Measurements from ENCODE around the gene SLC25A28.

The SLC25A28 gene, protein sequence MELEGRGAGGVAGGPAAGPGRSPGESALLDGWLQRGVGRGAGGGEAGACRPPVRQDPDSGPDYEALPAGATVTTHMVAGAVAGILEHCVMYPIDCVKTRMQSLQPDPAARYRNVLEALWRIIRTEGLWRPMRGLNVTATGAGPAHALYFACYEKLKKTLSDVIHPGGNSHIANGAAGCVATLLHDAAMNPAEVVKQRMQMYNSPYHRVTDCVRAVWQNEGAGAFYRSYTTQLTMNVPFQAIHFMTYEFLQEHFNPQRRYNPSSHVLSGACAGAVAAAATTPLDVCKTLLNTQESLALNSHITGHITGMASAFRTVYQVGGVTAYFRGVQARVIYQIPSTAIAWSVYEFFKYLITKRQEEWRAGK

DNA sequence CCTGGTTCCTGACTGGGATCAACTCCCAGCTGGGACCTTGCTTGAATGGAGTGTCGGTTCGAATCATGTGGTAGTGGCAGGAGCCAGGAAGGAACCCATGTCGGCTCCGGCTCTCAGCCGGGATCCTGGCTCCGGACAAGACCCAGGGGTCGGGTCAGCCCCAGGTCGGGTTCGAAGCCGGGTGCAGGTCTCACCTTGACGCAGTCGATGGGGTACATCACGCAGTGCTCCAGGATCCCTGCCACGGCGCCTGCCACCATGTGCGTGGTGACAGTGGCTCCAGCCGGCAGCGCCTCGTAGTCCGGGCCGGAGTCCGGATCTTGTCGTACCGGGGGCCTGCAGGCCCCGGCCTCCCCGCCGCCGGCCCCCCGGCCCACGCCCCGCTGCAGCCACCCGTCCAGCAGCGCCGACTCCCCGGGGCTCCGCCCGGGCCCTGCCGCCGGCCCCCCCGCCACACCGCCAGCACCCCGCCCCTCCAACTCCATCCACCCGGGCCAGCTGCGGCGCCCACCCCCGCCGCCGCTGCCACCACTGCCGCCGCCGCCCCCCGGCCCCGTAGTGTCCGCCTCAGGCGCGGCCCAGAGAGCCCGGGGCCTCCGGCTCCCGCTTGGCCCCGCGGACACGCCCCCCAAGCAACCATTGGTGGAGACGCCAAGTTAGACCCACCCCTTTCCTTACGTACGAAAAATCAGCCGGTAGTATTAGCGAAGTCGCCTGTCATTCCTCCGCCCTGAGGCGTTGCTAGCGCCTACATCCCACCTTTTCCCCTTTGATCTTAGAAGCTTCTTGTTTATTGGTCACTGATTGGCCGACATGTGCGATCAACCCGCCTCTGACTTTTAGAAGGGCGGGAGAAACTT lies at the start of gene SLC25A28:
Gene SLC25A28, minus strand, starts transcription at position 589 of the 860 bp plus-strand sequence. Its CDS starts 104 bp downstream, at position 485.
- in situ Hi-C loops (cut with HindIII; ENCODE audit: low pct_ligation_motif_present, low pct_unique_long_range_greater_than_20kb, low sequenced_read_pairs), result loop anchor here (25.0 kb wide), 1 partner anchor 183 kb away; the partner anchor contains the start of gene GOT1
- DNase-seq, result peak; percentile 100

DNA sequence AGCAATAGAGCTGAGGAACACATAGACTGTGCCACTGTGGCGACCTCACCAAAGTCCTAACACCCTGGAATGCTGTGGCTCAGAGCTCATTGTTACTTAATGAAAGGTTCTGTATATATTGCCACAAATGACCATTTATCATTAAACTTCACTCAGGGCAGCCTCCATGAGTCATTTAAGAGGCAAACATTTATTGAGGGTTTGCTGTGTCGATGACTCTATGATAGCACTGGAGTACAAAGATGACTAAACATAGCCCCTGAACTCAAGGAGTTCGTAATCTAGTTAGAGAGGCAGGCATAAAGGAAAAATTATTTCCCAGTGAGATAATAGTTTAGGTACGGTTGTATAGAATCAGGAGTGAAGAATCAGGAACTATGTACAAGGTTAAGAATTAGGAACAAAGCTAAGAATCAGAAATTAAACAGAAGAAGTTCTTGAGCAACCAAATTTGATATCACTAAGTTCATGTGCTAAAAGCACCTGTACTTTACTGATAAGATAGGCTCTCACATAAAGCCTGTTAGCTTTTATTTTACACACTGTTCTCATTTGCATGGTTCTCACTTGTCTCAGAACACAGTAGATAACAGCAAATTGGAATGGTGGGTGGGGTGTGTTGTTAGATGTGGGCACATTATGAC lies 47.0 kb upstream of the SLC25A28 start:
- in situ Hi-C loops (cut with HindIII; ENCODE audit: low pct_ligation_motif_present, low pct_unique_long_range_greater_than_20kb, low sequenced_read_pairs), result no loop called here
- DNase-seq, result peak; percentile 87

DNA sequence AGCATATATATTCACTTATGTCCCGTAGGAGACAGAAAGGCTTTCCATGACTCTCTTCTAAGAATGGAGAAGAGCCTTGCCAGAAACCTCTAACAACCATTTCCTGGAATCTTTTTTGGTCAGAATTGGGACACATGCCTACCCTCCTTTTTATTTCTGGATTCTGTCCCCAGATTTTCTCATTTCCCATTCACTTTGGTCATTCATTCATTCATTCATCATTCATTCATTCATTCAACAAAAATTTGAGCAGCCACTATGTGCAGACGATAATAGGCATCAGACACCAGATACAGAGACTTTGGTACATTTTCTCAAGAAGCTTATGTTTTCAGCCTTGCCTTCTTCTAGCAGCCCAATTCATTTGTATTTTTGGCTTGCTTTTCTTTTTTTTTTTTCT lies 45.1 kb upstream of the SLC25A28 start:
- in situ Hi-C loops (cut with HindIII; ENCODE audit: low pct_ligation_motif_present, low pct_unique_long_range_greater_than_20kb, low sequenced_read_pairs), result no loop called here
- DNase-seq, result no peak

DNA sequence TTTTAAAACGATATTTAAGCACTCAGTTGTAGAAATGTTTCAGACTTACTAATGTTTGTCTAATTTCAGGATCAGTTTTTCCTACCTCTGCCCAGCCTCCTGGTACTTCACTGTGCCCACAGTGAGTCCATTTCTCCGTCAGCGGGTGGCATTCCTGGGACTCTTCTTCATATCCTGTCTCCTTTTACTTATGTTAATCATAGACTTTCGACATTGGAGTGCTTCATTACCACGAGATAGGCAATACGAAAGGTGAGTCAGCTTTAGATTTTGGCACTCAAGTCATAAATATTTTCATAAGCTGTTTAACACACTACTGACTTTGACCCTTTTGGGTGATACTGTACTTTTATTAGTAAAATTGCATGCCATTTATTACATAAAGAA lies 41.1 kb upstream of the SLC25A28 start:
- in situ Hi-C loops (cut with HindIII; ENCODE audit: low pct_ligation_motif_present, low pct_unique_long_range_greater_than_20kb, low sequenced_read_pairs), result no loop called here
- peak; percentile 92 for DNase-seq

DNA sequence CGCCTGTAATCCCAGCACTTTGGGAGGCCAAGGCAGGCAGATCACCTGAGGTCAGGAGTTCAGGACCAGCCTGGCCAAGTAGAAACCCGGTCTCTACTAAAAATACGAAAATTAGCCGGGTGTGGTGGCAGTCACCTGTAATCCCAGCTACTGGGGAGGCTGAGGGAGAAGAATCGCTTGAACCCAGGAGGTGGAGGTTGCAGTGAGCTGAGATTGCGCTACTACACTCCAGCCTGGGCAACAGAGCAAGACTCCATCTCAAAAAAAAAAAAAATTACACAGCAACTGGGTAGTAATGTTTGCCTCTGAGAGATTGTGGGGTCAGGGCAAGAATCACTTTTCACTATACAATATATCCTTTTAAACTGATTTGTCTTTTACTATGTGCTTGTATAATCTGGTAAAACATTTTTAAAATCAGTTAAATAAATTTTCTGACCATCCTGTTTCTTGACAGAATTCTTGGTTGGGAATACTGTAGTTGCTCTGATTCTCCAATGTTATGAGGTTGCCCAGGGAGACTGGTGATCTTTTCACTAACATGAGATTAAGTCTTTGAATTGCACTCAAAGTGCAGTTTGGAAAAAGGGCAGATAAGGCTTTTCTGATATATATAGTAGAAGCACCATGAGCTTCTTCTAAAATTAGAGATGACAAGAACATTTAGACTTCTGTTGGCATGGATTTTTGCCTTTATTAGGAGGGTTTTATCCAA lies 40.6 kb upstream of the SLC25A28 start:
- DNase-seq, result peak; percentile 25
- in situ Hi-C loops (cut with HindIII; ENCODE audit: low pct_ligation_motif_present, low pct_unique_long_range_greater_than_20kb, low sequenced_read_pairs), result no loop called here

DNA sequence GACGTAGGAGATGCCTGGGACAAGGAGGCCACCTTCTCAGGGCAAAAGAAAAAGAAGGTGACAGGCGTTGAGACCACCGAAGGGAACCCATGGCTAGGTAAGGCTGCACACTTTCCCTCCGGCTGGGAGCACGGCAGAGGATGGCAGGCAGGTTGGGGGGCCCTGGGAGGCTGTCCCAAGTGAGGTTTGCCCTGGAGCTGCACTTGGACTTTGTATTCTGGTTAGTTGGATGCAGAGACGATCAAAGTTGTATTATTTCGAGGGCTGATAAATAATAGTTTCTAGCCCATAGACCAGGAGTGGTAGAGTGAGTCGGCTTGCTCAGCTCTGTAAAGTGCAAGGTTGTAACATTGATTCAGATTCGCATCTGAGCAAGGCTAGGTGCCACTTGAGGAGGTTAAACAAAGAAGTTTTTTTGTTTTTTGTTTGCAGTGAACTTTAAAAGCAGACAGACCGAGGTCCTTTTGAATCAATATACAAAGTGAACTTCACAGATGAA lies 39.7 kb upstream of the SLC25A28 start:
- in situ Hi-C loops (cut with HindIII; ENCODE audit: low pct_ligation_motif_present, low pct_unique_long_range_greater_than_20kb, low sequenced_read_pairs), result no loop called here
- DNase-seq, result peak; percentile 35

DNA sequence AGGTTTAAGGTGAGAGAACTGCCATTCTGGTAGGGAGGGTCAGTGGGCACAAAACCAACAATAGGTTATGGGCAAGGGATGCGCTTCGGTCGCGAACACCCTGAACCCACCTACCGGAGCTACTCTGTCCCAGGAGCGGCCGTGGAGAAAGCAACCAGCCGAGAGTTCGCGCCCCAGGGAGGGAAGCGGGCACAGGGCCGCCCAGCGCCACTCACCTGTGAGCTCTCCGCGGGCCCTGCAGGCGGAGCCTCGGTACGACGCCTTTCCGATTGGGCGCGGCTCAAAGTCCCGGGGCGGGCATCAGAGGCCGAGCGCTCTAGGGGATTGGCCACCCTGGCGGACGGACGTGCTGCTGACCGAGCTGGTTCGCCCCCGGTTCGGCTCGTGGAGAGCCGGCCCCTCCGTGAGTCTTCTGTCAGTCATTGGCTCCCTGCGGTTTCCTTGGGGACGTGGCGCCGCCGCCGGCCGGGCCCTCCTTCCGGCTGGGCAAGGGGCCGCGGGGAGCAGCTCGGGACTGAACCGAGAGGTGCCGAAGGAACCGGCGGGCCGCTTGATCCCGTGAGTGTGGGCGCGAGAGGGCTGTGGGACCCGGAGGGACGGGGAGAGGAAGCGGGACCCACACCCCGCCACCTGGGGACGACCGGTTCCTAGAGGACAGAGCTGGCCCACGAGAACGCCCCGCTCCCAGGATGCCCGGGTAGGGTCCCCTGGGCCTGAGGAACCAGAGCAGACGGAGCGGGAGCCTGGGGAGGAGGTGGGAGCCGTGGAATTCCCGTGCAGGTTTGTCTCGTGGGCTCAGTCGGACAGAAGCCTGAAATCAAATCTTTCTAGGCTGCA lies 39.0 kb upstream of the SLC25A28 start, which contains the start of gene ENTPD7:
Gene ENTPD7, plus strand, starts transcription at position 479 of the 837 bp plus-strand sequence. CDS start 448 bp downstream, outside the sequence.
- DNase-seq, result peak; percentile 98

DNA sequence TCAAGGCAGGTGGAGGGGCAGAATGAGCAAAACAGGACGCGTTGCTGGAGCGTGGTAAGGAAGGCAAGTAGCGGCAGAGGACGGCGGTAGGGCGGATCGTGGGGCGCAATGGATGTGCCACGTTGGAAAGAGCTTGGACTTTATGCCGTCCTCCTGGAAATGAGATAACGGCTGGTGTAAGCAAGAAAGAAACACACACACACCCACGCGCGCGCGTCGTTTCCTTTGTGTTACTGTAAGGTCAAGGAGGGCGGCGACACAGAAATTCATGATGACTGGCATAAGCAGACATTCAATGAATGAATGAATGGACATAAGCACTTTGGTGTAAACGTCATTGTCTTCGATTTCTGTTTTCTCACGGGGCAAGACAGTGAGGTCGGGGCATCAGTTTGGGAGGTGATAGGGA lies 38.4 kb upstream of the SLC25A28 start:
- peak; percentile 35 for DNase-seq
- in situ Hi-C loops (cut with HindIII; ENCODE audit: low pct_ligation_motif_present, low pct_unique_long_range_greater_than_20kb, low sequenced_read_pairs), result no loop called here

More for the DNA sequence above, 39.0 kb upstream of the SLC25A28 start, which contains the start of gene ENTPD7:
- in situ Hi-C loops (cut with HindIII; ENCODE audit: low pct_ligation_motif_present, low pct_unique_long_range_greater_than_20kb, low sequenced_read_pairs), result no loop called here

DNA sequence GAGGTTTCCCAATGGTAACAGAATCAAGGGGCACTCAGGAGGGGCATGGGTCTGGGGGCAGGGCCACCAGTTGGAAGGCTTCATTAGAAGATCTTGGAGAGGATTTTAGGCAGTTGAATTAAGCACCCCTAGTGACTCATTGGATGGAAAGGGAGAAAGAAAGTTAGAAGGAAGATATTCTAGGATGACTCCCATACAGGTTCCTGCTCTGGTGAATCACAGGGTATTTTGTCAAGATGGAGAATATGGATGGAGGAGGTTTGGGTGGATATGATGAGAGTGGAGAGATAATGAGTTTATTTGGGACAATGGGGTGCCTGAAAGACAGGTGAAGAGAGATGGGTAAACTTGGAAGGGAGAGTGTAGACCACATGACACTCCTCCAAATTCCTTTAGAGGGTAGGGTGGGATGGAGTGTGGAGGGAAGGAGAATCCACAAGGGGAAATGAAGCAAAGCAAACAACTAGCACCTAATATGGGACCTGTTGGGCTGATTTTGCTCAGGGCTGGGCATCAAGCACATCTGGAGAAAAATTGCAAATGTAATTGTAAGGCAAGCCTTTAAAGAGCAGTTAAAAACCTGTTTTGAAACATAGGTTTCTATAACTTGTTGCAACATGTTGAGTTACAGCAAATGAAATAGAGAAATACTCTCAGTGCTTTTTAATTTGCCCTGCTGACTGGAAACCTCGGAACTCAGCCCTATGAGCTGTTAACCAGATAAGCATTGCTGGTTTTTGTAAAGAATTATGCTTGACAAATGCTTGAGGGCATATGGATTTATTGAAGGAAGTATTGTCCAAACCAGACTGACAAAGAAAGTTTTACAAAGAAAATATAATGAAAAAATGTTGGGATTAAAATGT lies 36.2 kb upstream of the SLC25A28 start:
- in situ Hi-C loops (cut with HindIII; ENCODE audit: low pct_ligation_motif_present, low pct_unique_long_range_greater_than_20kb, low sequenced_read_pairs), result no loop called here

DNA sequence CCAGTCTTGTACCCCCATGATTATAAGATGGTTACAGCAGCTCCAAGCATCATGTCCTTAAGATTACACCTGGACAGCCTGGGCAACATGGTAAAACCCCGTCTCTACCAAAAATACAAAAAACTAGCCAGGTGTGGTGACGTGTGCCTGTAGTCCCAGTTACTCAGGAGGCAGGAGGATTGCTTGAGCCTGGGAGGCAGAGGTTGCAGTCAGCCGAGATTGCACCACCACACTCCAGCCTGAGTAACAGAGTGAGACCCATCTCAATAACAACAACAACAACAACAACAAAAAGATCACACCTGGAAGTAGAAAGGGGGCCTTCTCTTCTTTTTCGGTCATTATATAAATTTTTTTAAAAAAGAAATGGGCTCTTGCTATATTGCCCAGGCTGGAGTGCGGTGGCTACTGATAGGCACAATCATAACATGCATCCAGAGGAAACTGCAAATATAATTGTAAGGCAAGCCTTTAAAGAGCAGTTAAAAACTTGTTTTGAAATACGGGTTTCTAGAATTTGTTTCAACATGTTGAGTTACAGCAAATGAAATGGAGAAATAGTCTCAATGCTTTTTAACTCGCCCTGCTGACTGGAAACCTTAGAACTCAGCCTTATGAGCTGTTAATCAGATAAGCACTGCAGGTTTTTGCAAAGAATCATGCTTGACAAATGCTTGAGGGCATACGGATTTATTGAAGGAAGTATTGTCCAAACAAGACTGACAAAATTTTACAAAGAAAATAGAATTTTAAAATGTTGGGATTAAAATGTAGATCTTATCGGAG lies 34.3 kb upstream of the SLC25A28 start:
- in situ Hi-C loops (cut with HindIII; ENCODE audit: low pct_ligation_motif_present, low pct_unique_long_range_greater_than_20kb, low sequenced_read_pairs), result no loop called here
- no peak for DNase-seq

More for the DNA sequence above, 36.2 kb upstream of the SLC25A28 start:
- DNase-seq, result no peak

DNA sequence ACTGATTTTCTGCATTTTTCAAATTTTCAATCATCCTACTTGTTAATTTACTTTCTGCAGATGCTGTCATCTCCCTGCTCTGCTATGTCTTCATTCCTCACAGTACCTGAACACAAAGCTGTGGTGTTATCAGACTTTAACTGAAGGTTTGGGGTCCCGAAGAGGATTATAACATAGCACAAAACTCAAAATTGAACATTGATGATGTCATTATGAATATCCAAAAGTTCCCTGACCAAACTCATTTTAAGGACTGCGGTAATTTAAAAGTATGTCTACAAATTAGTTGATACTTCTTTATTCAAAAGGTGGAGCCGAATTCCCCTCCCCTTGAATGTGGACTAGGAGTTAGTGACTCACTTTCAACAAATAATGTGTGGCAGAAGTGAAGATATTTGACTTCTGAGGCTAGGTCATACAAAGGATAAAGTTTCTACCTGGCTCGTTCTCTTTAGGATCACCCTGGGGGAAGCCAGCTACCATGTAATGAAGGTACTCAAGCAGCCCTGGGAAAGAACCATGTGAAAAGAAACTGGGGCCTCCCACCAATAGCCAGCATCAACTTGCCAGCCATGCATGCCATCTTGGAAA lies 32.7 kb upstream of the SLC25A28 start:
- in situ Hi-C loops (cut with HindIII; ENCODE audit: low pct_ligation_motif_present, low pct_unique_long_range_greater_than_20kb, low sequenced_read_pairs), result no loop called here
- no peak for DNase-seq

DNA sequence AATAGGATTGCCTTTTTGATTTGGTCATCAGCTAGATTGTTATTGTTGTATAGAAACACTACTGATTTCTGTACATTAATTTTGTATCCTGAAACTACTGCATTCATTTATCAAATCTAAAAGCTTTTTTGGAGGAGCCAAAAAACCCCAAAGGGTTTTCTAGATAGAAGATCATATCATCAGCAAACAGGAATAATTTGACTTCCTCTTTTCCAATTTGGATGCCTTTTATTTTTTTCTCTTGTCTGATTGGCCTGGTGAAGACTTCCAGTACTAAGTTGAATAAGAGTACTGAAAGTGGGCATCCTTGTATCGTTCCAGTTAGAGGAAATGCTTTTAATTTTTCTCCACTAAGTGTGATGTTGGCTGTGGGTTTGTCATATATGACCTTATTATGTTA lies 28.5 kb upstream of the SLC25A28 start:
- in situ Hi-C loops (cut with HindIII; ENCODE audit: low pct_ligation_motif_present, low pct_unique_long_range_greater_than_20kb, low sequenced_read_pairs), result no loop called here

DNA sequence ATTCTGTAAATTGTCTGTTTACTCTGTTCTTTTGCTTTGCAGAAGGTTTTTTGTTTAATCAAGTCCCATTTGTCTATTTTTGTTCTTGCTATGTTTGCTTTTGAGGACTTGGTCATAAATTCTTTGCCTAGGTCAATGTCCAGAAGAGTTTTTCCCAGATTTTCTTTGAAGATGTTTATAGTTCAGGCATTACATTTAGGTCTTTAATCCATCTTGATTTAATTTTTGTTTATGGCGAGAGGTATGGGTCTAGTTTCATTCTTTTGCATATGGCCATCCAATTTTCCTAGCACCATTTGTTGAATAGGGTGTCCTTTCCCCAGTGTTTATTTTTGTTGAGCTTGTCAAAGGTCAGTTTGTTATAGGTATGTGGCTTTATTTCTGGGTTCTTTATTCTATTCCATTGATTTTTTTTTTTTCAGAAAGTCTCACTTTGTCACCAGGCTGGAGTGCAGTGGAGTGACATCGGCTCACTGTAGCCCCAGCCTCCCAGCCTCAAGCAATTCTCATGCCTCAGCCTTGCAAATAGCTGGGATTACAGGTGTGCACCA lies 27.4 kb upstream of the SLC25A28 start:
- no peak for DNase-seq
- in situ Hi-C loops (cut with HindIII; ENCODE audit: low pct_ligation_motif_present, low pct_unique_long_range_greater_than_20kb, low sequenced_read_pairs), result no loop called here

More for the DNA sequence above, 28.5 kb upstream of the SLC25A28 start:
- DNase-seq, result no peak

DNA sequence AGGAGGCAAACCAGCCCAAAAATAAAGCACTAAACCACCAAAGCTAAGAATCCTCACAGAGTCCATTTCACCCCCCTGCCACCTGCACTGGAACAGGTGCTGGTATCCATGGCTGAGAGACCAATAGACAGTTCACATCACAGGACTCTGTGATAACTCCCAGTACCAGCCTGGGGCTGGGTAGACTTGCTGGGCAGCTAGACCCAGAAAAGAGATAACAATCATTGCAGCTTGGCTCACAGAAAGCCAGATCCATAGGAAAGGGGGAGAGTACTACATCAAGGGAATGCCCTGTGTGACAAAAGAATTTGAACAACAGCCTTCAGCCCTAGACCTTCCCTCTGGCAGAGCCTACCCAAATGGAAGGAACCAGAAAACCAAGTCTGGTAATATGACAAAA lies 13.6 kb upstream of the SLC25A28 start:
- no peak for DNase-seq
- in situ Hi-C loops (cut with HindIII; ENCODE audit: low pct_ligation_motif_present, low pct_unique_long_range_greater_than_20kb, low sequenced_read_pairs), result no loop called here

DNA sequence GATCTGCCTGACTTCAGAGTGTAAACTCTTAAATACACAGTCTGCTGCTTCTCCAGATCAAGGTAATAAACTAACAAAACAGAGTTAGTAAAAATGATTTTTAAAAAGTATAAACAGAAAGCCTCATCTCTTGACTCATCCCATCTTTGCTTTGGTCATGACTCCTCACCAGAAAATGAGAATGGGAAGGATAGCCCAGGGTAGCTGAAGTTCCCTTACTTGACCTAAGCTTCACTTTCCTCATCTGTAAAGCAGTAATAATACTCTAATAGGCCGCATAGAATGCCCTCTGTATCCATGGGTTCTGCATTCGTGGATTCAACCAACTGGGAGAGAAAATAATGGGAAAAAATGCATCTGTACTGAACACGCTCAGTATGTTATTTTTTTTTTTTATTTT lies 11.3 kb upstream of the SLC25A28 start:
- DNase-seq, result no peak
- in situ Hi-C loops (cut with HindIII; ENCODE audit: low pct_ligation_motif_present, low pct_unique_long_range_greater_than_20kb, low sequenced_read_pairs), result no loop called here
